ENCODE data around the gene ZNF283.
A peak's percentile ranks its signal among the peaks of the same experiment; 100 is the strongest.
"Not testable (repeated sequence)": the region's sequence is repeated elsewhere in the genome, so short reads cannot be mapped to it uniquely, and the experiment has no call there.

Gene ZNF283

DNA sequence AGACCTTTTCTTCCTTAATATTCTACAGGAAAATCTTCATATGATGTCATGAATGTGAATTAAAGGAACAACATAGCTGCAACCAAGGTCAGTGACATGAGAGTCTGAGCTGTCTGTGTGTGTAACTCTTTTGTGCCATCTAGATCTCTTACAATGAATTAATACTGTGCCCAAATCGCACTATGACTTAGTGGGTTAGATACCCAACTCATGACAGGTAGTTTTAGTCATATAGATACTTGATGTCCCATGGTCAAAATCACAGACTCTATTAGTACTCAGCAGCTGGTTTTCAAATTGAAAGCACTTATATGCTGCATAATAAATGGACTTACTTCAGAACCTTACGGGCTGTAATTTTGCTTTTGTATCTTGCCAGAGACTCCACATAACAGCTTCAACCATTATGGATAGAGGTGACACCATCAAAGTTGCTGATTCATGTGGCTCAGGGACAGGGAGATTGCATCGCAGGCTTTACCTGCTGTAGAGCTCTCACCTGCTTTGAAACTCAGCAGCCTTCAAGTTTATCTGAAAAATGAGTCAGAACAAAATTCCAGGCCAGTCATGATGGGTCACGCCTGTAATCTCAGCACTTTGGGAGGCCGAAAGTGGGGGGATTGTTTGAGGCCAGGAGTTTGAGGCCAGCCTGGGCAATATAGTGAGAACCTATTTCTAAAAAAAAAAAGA is 12.3 kb upstream of the ZNF283 start:
- no peak for TF ChIP-seq ZNF24 (tag by site-specific recombination; IDR thresholded peaks at IDR 0.05)
- 0 out of 2 replicates have a peak, but pooled peaks have one; percentile 2 for TF ChIP-seq ZNF530 (tag by site-specific recombination; IDR thresholded peaks at IDR 0.05; ENCODE audit: low read depth)
- TF ChIP-seq ZNF555 (tag by site-specific recombination; conservative IDR thresholded peaks at IDR 0.05): 0 out of 2 replicates have a peak, but pooled peaks have one; percentile 3
- CTCF ChIA-PET: interaction anchor here (0.6 to 2.2 kb wide), 12 partner anchors 12 to 382 kb away, joined by 3 to 9 read pairs (median 3); partner anchors contain the start of genes LYPD5 and ZNF283

DNA sequence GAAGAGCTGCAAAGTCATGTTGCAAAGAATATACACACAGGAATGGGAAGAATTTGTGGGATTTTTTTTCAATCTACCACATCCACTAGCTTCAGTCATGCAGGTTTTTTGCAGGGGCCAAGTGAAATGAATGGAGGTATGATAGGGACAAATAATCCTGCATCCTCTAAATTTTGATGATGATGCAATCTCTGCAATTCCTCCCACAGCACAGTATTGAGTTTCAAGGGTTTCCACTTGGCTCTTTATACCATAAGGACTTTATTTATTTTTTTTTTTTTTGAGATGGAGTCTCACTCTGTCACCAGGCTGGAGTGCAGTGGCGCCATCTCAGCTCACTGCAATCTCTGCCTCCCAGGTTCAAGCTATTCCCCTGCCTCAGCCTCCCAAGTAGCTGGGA is 9.7 kb upstream of the ZNF283 start:
- H3K36me3 ChIP-seq (ENCODE audit: control insufficient read depth in 2 of 2, insufficient read depth in 1 of 2, low read length in 2 of 2); H3K4me3 ChIP-seq (ENCODE audit: low read depth, low read length); POLR2A ChIA-PET; H3K4me1 ChIP-seq (ENCODE audit: control insufficient read depth, insufficient read depth, low read length); H3K27ac ChIP-seq (ENCODE audit: extremely low read depth, low read depth, low read length): not testable (repeated sequence)
- TF ChIP-seq ZFHX2 (tag by site-specific recombination; conservative IDR thresholded peaks at IDR 0.05): 0 out of 2 replicates have a peak, but pooled peaks have one; percentile 11
- TF ChIP-seq, protein P1, sequence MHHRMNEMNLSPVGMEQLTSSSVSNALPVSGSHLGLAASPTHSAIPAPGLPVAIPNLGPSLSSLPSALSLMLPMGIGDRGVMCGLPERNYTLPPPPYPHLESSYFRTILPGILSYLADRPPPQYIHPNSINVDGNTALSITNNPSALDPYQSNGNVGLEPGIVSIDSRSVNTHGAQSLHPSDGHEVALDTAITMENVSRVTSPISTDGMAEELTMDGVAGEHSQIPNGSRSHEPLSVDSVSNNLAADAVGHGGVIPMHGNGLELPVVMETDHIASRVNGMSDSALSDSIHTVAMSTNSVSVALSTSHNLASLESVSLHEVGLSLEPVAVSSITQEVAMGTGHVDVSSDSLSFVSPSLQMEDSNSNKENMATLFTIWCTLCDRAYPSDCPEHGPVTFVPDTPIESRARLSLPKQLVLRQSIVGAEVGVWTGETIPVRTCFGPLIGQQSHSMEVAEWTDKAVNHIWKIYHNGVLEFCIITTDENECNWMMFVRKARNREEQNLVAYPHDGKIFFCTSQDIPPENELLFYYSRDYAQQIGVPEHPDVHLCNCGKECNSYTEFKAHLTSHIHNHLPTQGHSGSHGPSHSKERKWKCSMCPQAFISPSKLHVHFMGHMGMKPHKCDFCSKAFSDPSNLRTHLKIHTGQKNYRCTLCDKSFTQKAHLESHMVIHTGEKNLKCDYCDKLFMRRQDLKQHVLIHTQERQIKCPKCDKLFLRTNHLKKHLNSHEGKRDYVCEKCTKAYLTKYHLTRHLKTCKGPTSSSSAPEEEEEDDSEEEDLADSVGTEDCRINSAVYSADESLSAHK (tag by site-specific recombination; IDR thresholded peaks at IDR 0.05): peak; percentile 86
- TF ChIP-seq ZNF664 (tag by site-specific recombination; IDR thresholded peaks at IDR 0.05): 0 out of 2 replicates have a peak, but pooled peaks have one; percentile 29
- 0 out of 2 replicates have a peak, but pooled peaks have one; percentile 2 for TF ChIP-seq ZNF549 (tag by site-specific recombination; IDR thresholded peaks at IDR 0.05)
- 0 out of 2 replicates have a peak, but pooled peaks have one; percentile 18 for TF ChIP-seq ZNF211 (tag by site-specific recombination; IDR thresholded peaks at IDR 0.05; ENCODE audit: low read depth)
- TF ChIP-seq, protein P2, sequence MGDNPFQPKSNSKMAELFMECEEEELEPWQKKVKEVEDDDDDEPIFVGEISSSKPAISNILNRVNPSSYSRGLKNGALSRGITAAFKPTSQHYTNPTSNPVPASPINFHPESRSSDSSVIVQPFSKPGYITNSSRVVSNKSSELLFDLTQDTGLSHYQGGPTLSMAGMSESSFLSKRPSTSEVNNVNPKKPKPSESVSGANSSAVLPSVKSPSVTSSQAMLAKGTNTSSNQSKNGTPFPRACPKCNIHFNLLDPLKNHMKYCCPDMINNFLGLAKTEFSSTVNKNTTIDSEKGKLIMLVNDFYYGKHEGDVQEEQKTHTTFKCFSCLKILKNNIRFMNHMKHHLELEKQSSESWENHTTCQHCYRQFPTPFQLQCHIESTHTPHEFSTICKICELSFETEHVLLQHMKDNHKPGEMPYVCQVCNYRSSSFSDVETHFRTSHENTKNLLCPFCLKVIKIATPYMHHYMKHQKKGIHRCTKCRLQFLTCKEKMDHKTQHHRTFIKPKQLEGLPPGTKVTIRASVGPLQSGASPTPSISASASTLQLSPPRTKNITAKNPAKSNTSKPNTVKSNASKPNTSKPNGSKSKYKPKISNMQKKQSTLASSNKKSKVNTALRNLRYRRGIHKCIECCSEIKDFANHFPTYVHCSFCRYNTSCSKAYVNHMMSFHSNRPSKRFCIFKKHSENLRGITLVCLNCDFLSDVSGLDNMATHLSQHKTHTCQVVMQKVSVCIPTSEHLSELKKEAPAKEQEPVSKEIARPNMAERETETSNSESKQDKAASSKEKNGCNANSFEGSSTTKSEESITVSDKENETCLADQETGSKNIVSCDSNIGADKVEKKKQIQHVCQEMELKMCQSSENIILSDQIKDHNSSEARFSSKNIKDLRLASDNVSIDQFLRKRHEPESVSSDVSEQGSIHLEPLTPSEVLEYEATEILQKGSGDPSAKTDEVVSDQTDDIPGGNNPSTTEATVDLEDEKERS (tag by site-specific recombination; IDR thresholded peaks at IDR 0.05): 0 out of 2 replicates have a peak, but pooled peaks have one; percentile 58
- TF ChIP-seq ZNF140 (tag by site-specific recombination; IDR thresholded peaks at IDR 0.05): peak; percentile 74; the same call in 1 of the 2 replicates
- 0 out of 2 replicates have a peak, but pooled peaks have one; percentile 26 for TF ChIP-seq ZNF530 (tag by site-specific recombination; IDR thresholded peaks at IDR 0.05; ENCODE audit: low read depth)
- CTCF ChIA-PET: interaction anchor here (0.5 to 2.6 kb wide), 7 partner anchors 8 to 1322 kb away, joined by 3 to 25 read pairs (median 3); no protein-coding TSS in a partner anchor
- H3K9me3 ChIP-seq (ENCODE audit: control insufficient read depth, insufficient read depth, low read depth, low read length): peaks cover 30% of the 10 kb centered on the region

More for the DNA sequence above, 12.3 kb upstream of the ZNF283 start:
- no peaks in the 10 kb centered on the region; a peak in 1 of 3 replicates for H3K36me3 ChIP-seq (ENCODE audit: control insufficient read depth in 2 of 2, insufficient read depth in 1 of 2, low read length in 2 of 2)
- peaks cover 28% of the 10 kb centered on the region for H3K9me3 ChIP-seq (ENCODE audit: control insufficient read depth, insufficient read depth, low read depth, low read length)
- no peaks in the 10 kb centered on the region for H3K4me1 ChIP-seq (ENCODE audit: control insufficient read depth, insufficient read depth, low read length)
- POLR2A ChIA-PET: interaction anchor here (0.6 to 1.0 kb wide), 2 partner anchors 12 to 54 kb away, joined by 3 to 4 read pairs; partner anchors contain the start of gene ZNF283
- 0 out of 2 replicates have a peak overlapping the region, but pooled peaks have one; percentile 7 for H3K27ac ChIP-seq (ENCODE audit: extremely low read depth, low read depth, low read length)
- H3K4me3 ChIP-seq (ENCODE audit: low read depth, low read length): no peak overlapping the region

DNA sequence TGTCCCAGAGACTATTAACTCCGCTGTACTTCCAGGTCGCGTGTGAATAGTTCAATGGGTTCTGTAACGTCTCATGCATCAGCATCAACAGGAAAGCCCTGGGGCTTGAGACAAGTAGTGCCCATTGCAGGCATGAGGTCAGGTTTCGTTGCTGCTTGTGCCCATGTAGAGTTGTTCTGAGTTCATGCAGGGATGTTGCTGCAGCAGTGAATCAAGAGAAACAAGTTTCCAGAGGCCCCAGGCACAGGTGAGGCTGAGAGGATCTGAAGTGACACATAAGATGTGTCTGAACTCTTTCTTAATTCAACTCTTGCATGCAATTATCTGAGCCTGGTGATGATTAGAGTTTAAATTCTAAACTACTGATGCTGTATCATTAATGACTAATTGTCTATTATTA is 8.6 kb upstream of the ZNF283 start:
- Histone ChIP-seq H3K27ac (ENCODE audit: extremely low read depth, low read depth, low read length) (no peak overlapping the region), H3K36me3 (ENCODE audit: control insufficient read depth in 2 of 2, insufficient read depth in 1 of 2, low read length in 2 of 2) (no peaks in the 10 kb centered on the region; a peak in 2 of 3 replicates), H3K4me3 (ENCODE audit: low read depth, low read length) (no peak overlapping the region), H3K4me1 (ENCODE audit: control insufficient read depth, insufficient read depth, low read length) (no peaks in the 10 kb centered on the region), H3K9me3 (ENCODE audit: control insufficient read depth, insufficient read depth, low read depth, low read length) (peaks cover 26% of the 10 kb centered on the region)
- ChIA-PET POLR2A (interaction anchor here (0.6 to 1.5 kb wide), 2 partner anchors 9 to 513 kb away, joined by 3 to 6 read pairs; partner anchors contain the start of gene ZNF283), CTCF (interaction anchor here (0.6 to 2.6 kb wide), 5 partner anchors 9 to 374 kb away, joined by 3 to 25 read pairs (median 3); partner anchors contain the start of gene ZNF283)
- TF ChIP-seq ZNF24 (tag by site-specific recombination; IDR thresholded peaks at IDR 0.05) (no peak), ZNF843 (tag by site-specific recombination; IDR thresholded peaks at IDR 0.05) (no peak), ZNF214 (tag by site-specific recombination; IDR thresholded peaks at IDR 0.05; ENCODE audit: borderline replicate concordance) (no peak), ZNF677 (tag by site-specific recombination; IDR thresholded peaks at IDR 0.05) (no peak), ZNF561 (tag by site-specific recombination; IDR thresholded peaks at IDR 0.05; ENCODE audit: borderline replicate concordance) (no peak), MZF1 (tag by site-specific recombination; IDR thresholded peaks at IDR 0.05; ENCODE audit: borderline replicate concordance) (no peak), ZNF146 (tag by site-specific recombination; IDR thresholded peaks at IDR 0.05) (no peak), ZNF670 (tag by site-specific recombination; IDR thresholded peaks at IDR 0.05; ENCODE audit: low read depth) (no peak)
- TF ChIP-seq, protein P3, sequence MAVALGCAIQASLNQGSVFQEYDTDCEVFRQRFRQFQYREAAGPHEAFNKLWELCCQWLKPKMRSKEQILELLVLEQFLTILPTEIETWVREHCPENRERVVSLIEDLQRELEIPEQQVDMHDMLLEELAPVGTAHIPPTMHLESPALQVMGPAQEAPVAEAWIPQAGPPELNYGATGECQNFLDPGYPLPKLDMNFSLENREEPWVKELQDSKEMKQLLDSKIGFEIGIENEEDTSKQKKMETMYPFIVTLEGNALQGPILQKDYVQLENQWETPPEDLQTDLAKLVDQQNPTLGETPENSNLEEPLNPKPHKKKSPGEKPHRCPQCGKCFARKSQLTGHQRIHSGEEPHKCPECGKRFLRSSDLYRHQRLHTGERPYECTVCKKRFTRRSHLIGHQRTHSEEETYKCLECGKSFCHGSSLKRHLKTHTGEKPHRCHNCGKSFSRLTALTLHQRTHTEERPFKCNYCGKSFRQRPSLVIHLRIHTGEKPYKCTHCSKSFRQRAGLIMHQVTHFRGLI (tag by site-specific recombination; IDR thresholded peaks at IDR 0.05): no peak
- TF ChIP-seq, protein P4, sequence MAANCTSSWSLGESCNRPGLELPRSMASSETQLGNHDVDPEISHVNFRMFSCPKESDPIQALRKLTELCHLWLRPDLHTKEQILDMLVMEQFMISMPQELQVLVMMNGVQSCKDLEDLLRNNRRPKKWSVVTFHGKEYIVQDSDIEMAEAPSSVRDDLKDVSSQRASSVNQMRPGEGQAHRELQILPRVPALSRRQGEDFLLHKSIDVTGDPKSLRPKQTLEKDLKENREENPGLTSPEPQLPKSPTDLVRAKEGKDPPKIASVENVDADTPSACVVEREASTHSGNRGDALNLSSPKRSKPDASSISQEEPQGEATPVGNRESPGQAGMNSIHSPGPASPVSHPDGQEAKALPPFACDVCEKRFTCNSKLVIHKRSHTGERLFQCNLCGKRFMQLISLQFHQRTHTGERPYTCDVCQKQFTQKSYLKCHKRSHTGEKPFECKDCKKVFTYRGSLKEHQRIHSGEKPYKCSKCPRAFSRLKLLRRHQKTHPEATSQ (tag by site-specific recombination; IDR thresholded peaks at IDR 0.05): no peak

Measured in HEK293 (cell line).